NCI-H1417 (cell line): ENCODE results near the gene SLC16A11.

Experiments
- DNase-seq, 3 experiments: peaks; one replicate each; lab custom pipeline; 2025; lab: John Stamatoyannopoulos, UW

Gene SLC16A11

DNA sequence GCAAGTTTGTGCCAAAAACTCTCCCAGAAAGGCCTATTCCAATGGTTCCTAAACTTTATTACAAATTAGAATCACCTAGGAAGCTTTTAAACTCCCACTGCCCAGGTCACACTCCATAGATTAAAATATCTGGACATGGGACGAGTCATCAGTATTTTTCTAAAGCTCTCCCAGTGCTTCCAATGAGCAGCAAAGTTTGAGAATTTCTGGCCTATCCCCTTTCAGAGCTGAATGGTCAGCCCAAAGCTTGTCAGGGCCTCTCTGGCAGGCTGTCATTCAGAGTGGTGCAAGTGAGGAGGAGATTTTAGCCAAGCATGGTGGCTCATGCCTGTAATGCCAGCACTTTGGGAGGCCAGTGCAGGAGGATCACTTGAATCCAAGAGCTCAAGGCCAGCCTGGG lies 18.6 kb downstream of the SLC16A11 start:
- no peak for DNase-seq

GRCh38 chr17:7024402-7024785 lies 19.5 kb downstream of the SLC16A11 start:
- DNase-seq = no peak

GRCh38 chr17:7023576-7024401 lies 20.1 kb downstream of the SLC16A11 start:
- peak in 2 of 3 experiments; percentile 3 to 41 for DNase-seq

GRCh38 chr17:7022781-7023571 lies 20.9 kb downstream of the SLC16A11 start, which contains the start of gene BCL6B:
BCL6B (plus strand) TSS chr17:7023050; CDS start chr17:7023672, 622 bp downstream.
- no peak for DNase-seq

GRCh38 chr17:7021993-7022778 lies 21.7 kb downstream of the SLC16A11 start:
- DNase-seq = peak; percentile 41 to 51 (median 42)

GRCh38 chr17:7020894-7021664 lies 22.8 kb downstream of the SLC16A11 start:
- no peak for DNase-seq

DNA sequence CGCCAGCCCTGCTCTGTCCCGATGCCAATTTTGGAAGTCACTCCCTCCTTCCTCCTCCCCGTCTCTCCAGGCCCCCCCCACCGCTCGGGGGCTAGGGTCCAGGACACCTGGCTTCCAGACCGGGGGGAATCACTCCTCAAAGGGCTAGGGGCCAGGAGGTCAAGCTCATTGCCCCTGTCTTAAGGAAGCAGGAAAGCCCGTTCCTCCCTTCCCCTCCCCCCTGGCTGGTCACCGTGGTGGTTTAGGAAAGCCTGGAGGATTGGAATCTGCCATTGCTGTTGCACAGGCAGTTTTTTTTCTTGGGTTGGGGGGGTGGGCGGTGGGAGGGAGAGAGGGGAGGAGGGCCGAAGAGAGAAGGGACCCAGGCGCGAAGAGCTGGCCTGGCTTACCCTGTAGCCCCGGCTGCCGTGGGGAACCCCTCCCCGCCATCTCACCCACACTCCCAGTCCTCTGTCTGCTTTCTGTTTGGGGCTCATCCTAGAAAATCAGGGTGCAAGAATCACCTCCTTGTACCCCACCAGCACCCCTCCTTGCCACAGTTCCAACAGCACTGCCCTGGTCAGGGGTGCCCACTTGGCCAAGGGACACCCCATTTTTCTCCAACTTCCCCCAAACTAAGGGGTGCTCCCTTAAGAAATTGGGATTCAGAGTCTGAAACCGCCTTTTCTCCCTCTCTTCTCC lies 23.9 kb downstream of the SLC16A11 start:
- peak; percentile 27 to 60 (median 43) for DNase-seq

DNA sequence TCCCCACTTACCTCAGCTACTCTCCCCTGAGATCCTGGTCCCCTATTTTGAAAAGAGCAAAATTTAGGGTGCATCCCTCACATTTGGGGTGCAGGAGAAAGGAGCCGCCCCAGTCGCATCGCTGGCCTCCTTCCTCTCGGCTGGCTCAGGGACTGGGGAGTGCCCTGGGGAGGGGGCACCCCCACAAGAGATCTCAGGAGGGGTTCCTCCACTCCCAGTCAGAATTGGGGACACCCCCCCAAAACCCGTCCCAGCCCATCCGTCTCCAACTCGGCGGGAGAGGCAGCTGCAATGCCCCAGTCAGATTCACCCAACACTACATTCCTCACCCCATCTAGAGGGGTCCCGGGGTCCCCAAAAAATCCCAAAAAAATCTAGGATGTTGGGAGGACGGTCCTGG lies 24.5 kb downstream of the SLC16A11 start:
- no peak for DNase-seq

- DNase-seq = no peak
Observed at GRCh38 chr17:7018331-7018964, 25.4 kb downstream of the SLC16A11 start.

GRCh38 chr17:7017827-7018200 lies 26.1 kb downstream of the SLC16A11 start:
- DNase-seq = no peak

GRCh38 chr17:7016886-7017826 lies 26.7 kb downstream of the SLC16A11 start:
- no peak for DNase-seq

GRCh38 chr17:7016418-7016817 lies 27.5 kb downstream of the SLC16A11 start:
- DNase-seq = no peak

DNA sequence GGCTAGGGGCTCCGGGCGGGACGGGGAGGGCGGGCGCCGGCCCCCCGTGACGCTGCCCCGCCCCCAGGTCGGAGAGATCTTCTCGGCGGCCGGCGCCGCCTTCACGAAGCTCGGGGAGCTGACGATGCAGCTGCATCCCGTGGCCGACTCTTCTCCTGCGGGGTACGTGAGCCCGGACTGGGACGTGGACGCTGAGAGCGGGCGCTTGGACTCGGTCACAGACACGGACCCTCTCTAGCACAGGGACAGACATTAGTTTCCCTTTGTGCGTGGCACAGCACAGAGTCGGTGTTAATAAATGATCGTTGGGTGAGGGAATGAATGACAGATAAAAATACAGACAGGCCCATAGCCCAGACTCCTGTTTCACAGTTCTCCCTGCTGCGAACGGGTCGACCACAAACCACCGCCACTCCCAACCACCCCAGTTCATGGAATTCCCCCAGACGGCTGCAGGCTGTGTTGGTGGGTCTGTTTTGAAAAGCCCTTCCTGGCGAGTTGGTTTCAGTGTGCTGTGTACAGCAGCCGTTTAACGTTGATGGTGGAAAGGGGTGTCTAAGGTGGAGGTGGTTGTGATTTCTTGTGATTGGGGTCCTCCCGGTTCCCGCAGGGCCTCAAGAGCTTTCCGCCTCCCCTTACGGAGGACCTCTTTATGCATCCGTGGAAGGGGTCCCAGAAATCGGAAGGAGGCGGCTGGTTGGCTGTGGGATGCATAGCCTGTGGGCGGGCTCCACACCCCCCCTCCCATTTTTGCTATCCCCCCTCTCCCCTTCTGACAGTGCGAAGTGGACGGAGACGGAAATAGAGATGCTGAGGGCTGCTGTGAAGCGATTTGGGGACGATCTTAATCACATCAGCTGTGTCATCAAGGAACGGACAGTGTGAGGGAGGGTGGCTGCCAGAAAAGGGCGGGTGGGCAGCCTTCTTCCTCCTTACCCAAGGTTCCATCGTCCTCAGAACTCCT lies 28.6 kb downstream of the SLC16A11 start:
- no peak for DNase-seq

- peak; percentile 85 to 93 (median 87) for DNase-seq
Observed at GRCh38 chr17:7014261-7014994, 29.5 kb downstream of the SLC16A11 start.

DNA sequence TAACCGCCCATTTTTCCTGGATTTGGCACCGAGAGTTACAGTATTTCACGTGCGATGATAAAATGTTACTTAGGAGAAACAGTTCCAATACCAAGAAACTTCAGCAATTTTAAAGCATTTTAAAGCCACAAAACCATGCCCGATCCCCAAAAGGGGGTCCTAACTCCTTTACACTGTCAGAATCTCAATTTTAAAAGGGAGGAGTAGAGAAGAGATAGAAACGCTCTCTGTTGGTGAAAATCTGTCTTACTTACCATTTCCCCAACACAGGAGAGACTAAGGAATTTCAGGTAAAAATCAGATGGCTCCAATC lies 32.0 kb downstream of the SLC16A11 start:
- no peak for DNase-seq

- no peak for DNase-seq
Observed at GRCh38 chr17:7011415-7011814, 32.5 kb downstream of the SLC16A11 start.

GRCh38 chr17:7010523-7010922 lies 33.4 kb downstream of the SLC16A11 start:
- DNase-seq = no peak

DNA sequence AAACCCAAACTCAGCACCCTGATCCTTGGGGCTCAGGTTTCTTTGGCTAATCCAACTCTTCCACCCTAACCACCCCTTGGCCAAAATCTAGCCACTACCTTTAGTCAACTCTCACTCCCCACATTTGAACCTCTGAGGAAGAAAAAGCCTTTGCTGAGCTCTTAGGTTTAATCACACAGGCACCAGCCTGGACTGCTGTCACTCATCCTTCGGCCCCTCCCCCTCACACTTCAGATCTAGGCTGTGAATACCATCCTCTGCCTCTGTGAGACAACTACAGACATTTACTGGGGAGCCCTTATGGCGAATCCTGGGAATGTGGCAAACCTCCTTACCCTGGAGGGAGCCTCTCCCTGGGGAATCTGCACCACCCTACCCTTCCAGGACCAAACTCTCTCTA lies 36.7 kb downstream of the SLC16A11 start:
- no peak for DNase-seq
